AG04449 (cell line): Measurements from ENCODE around the gene ERFE.

Experiments
- CTCF ChIA-PET: fragments of 350-600 bp; formaldehyde crosslinking; extraction: SDS; loops from one replicate; lab custom pipeline; 2021; ENCODE audit warnings: antibody characterized with exemption; lab: Yijun Ruan, JAX
- POLR2A ChIA-PET: fragments of 400-600, 350-600 bp; formaldehyde crosslinking; extraction: SDS; loops from one replicate; lab custom pipeline; 2020; ENCODE audit warnings: antibody characterized with exemption, inconsistent platforms; lab: Yijun Ruan, JAX
- DNase-seq: peaks from one replicate; pipeline ENCODE4 v3.0.0-alpha.2; 2010; ENCODE audit warnings: low read depth, low spot score
- H3K4me3 ChIP-seq: 2 replicates; pipeline ENCODE4 v1.5.1; 2011; ENCODE audit warnings: low read depth, mild to moderate bottlenecking, control low read depth, low read length
- CTCF ChIP-seq: IDR thresholded peaks from one replicate; pipeline ENCODE4 v1.5.1; 2011; ENCODE audit warnings: mild to moderate bottlenecking, moderate library complexity, low read length, control low read depth, inconsistent platforms; ENCODE audit not compliant: insufficient read depth; ENCODE audit errors: missing control alignments

Gene ERFE

GRCh38 chr2:238163481-238164198 is 4.9 kb downstream of the ERFE start:
- no peak for DNase-seq
- CTCF ChIA-PET: no interaction called here
- peak overlapping the region; percentile 29 for H3K4me3 ChIP-seq
- TF ChIP-seq CTCF: no peak
- POLR2A ChIA-PET: interaction anchor here (0.6 kb wide), 1 partner anchor 37 kb away, joined by 3 read pairs; no protein-coding TSS in a partner anchor

- H3K4me3 ChIP-seq: no peak overlapping the region
- POLR2A ChIA-PET: no interaction called here
- TF ChIP-seq CTCF: no peak
- CTCF ChIA-PET: interaction anchor here (0.9 to 1.5 kb wide), 3 partner anchors 10 to 306 kb away, joined by 3 to 5 read pairs (median 4); no protein-coding TSS in a partner anchor
- DNase-seq: no peak
Measured at GRCh38 chr2:238164906-238165287, 6.1 kb downstream of the ERFE start.

GRCh38 chr2:238165288-238165921 is 6.6 kb downstream of the ERFE start:
- POLR2A ChIA-PET: no interaction called here
- TF ChIP-seq CTCF: no peak
- CTCF ChIA-PET: interaction anchor here (1.1 to 1.5 kb wide), 2 partner anchors 11 to 307 kb away, joined by 4 to 5 read pairs; no protein-coding TSS in a partner anchor
- H3K4me3 ChIP-seq: no peak overlapping the region
- DNase-seq: no peak

GRCh38 chr2:238166391-238167343 is 7.9 kb downstream of the ERFE start:
- TF ChIP-seq CTCF: no peak
- ChIA-PET POLR2A (no interaction called here), CTCF (interaction anchor here (1.6 kb wide), 2 partner anchors 7 to 96 kb away, joined by 5 to 6 read pairs; no protein-coding TSS in a partner anchor)
- DNase-seq: no peak
- H3K4me3 ChIP-seq: no peak overlapping the region

GRCh38 chr2:238167344-238167715 is 8.6 kb downstream of the ERFE start:
- no peak for TF ChIP-seq CTCF
- H3K4me3 ChIP-seq: no peak overlapping the region
- POLR2A ChIA-PET: no interaction called here
- CTCF ChIA-PET: interaction anchor here (1.2 to 1.6 kb wide), 3 partner anchors 8 to 310 kb away, joined by 3 to 6 read pairs (median 5); no protein-coding TSS in a partner anchor
- DNase-seq: no peak

- ChIA-PET CTCF (interaction anchor here (1.2 to 1.6 kb wide), 3 partner anchors 8 to 310 kb away, joined by 3 to 6 read pairs (median 5); no protein-coding TSS in a partner anchor), POLR2A (no interaction called here)
- DNase-seq: no peak
- no peak for TF ChIP-seq CTCF
- H3K4me3 ChIP-seq: no peak overlapping the region
Measured at GRCh38 chr2:238167761-238168160, 9.0 kb downstream of the ERFE start.
